Vagina (tissue), 2 donors: ENCODE results near the gene ASPSCR1. TPM values are rescaled to one million over a fixed set of nuclear protein-coding genes. Genes with fewer than 3 reads are reported as not detected.

Source experiments
- DNase-seq, 2 donors: peaks; one replicate each; pipeline ENCODE4 v3.0.0-alpha.2; 2017; ENCODE audit errors: extremely low spot score in 2 of 2
- H3K27ac ChIP-seq: fragments of 200-600 bp; sonication (generic); one replicate; pipeline ENCODE4 v1.5.1; 2019
- H3K27me3 ChIP-seq: fragments of 200-600 bp; sonication (generic); one replicate; pipeline ENCODE4 v1.5.1; 2019
- H3K36me3 ChIP-seq, 2 donors: fragments of 200-600 bp; sonication (generic); one replicate each; pipeline ENCODE4 v1.5.1; 2017 to 2019
- H3K4me1 ChIP-seq: fragments of 200-600 bp; sonication (generic); one replicate; pipeline ENCODE4 v1.5.1; 2019
- H3K4me3 ChIP-seq, 2 donors: fragments of 200-600 bp; sonication (generic); 1 replicate in 1 of 2; 2 replicates in 1 of 2; pipeline ENCODE4 v1.5.1; 2016 to 2019
- H3K9me3 ChIP-seq: fragments of 200-600 bp; sonication (generic); one replicate; pipeline ENCODE4 v1.5.1; 2019
- POLR2A ChIP-seq, 2 donors: fragments of 450-650 bp; IDR thresholded peaks; one replicate each; pipeline ENCODE4 v1.6.1; 2017; ENCODE audit warnings: antibody characterized with exemption in 2 of 2, mild to moderate bottlenecking in 2 of 2, moderate library complexity in 2 of 2
- POLR2AphosphoS5 ChIP-seq, 2 donors: sonication (generic); formaldehyde crosslinking; IDR thresholded peaks; one replicate each; pipeline ENCODE4 v1.9.0; 2017; ENCODE audit warnings: antibody characterized with exemption in 2 of 2, mild to moderate bottlenecking in 2 of 2, low read depth in 1 of 2; ENCODE audit not compliant: insufficient read depth in 1 of 2
- intact Hi-C: fragments of 100-400 bp; cut with DNase I; formaldehyde crosslinking; loops from one replicate; pipeline ENCODE4 v1.15.1; 2023
- total RNA-seq: library from RNA; depleted of rRNA; stranded (reverse); fragments of >200 nt; gene quantifications from one replicate; pipeline ENCODE4 v1.2.3, GENCODE V29; 2016
- TF ChIP-seq, protein P1 (sequence below), 3 experiments: fragments of 450-650 bp in 2 of 3; fragments of 200-600 bp in 1 of 3; sonication (generic) in 1 of 3; IDR thresholded peaks; one replicate each; pipeline ENCODE4 v1.5.1; 2017 to 2019; ENCODE audit warnings: antibody characterized with exemption in 3 of 3, mild to moderate bottlenecking in 2 of 3, moderate library complexity in 2 of 3

ASPSCR1 gene
- total RNA-seq, 1 donor from 2014 or later = 31.2 TPM

DNA sequence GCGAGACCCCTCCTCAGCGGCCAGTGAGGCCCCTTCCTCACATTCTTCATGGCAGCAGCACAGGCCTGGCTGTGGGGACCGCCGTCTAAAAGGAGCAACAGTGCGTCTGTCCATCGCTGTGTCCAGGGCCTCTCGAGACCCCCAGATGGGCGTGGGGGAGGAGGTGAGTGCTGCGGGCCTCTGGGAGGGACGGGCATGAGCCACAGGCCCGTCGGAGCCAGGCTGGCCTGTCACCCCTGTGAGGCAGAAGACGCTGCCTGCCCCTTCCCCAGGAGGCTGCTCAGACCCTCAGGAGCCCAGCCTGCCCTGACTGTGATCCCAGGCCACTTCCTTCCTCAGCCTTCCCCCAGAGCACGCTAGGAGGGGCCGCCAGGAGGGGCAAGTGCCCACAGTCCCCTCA, 38.2 kb upstream of the ASPSCR1 start:
- Histone ChIP-seq H3K4me1 (peaks cover 21% of the 10 kb centered on the region), H3K4me3 (no peak overlapping the region), H3K27me3 (peaks cover 4% of the 10 kb centered on the region), H3K27ac (no peak overlapping the region), H3K36me3 (no peaks in the 10 kb centered on the region), H3K9me3 (no peaks in the 10 kb centered on the region)
- DNase-seq = no peak
- intact Hi-C loops = no loop called here
- no peak for TF ChIP-seq POLR2AphosphoS5 (IDR thresholded peaks at IDR 0.05; ENCODE audit: insufficient read depth in 1 of 2, low read depth in 1 of 2)
- no peak for TF ChIP-seq POLR2A (IDR thresholded peaks at IDR 0.05)
- TF ChIP-seq, protein P1, sequence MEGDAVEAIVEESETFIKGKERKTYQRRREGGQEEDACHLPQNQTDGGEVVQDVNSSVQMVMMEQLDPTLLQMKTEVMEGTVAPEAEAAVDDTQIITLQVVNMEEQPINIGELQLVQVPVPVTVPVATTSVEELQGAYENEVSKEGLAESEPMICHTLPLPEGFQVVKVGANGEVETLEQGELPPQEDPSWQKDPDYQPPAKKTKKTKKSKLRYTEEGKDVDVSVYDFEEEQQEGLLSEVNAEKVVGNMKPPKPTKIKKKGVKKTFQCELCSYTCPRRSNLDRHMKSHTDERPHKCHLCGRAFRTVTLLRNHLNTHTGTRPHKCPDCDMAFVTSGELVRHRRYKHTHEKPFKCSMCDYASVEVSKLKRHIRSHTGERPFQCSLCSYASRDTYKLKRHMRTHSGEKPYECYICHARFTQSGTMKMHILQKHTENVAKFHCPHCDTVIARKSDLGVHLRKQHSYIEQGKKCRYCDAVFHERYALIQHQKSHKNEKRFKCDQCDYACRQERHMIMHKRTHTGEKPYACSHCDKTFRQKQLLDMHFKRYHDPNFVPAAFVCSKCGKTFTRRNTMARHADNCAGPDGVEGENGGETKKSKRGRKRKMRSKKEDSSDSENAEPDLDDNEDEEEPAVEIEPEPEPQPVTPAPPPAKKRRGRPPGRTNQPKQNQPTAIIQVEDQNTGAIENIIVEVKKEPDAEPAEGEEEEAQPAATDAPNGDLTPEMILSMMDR (IDR thresholded peaks at IDR 0.05) = no peak

DNA sequence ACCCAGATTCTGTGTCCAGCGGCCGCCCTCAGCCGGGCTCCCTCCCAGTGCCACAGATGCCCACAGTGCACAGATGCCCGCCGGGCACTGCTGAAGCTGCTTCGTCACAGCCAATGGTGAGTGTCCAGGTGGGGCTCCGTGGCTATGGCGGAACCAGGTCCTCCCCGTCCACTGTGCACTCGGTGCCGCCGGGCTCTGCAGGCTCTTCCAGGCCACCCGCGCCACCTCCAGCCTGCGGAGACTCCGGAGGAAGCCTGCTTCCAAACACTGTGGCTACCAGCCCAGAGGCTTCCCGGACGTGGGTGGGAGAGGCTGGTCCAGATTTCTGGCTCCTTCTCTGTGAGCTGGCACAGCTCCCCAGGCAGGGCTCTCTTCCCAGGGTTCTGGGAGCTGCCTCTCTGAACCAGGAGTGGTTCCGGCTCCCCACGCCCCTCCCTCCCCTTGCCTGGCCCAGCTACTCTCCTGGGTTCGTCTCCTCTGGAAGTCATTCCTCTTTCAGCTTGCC, 37.5 kb upstream of the ASPSCR1 start:
- H3K4me1 ChIP-seq = peaks cover 21% of the 10 kb centered on the region
- H3K9me3 ChIP-seq = no peaks in the 10 kb centered on the region
- intact Hi-C loops = no loop called here
- H3K36me3 ChIP-seq = no peaks in the 10 kb centered on the region
- peaks cover 4% of the 10 kb centered on the region for H3K27me3 ChIP-seq
- no peak for DNase-seq
- TF ChIP-seq, protein P1 (IDR thresholded peaks at IDR 0.05) = no peak
- no peak for TF ChIP-seq POLR2A (IDR thresholded peaks at IDR 0.05)
- H3K27ac ChIP-seq = no peak overlapping the region
- no peak overlapping the region for H3K4me3 ChIP-seq

DNA sequence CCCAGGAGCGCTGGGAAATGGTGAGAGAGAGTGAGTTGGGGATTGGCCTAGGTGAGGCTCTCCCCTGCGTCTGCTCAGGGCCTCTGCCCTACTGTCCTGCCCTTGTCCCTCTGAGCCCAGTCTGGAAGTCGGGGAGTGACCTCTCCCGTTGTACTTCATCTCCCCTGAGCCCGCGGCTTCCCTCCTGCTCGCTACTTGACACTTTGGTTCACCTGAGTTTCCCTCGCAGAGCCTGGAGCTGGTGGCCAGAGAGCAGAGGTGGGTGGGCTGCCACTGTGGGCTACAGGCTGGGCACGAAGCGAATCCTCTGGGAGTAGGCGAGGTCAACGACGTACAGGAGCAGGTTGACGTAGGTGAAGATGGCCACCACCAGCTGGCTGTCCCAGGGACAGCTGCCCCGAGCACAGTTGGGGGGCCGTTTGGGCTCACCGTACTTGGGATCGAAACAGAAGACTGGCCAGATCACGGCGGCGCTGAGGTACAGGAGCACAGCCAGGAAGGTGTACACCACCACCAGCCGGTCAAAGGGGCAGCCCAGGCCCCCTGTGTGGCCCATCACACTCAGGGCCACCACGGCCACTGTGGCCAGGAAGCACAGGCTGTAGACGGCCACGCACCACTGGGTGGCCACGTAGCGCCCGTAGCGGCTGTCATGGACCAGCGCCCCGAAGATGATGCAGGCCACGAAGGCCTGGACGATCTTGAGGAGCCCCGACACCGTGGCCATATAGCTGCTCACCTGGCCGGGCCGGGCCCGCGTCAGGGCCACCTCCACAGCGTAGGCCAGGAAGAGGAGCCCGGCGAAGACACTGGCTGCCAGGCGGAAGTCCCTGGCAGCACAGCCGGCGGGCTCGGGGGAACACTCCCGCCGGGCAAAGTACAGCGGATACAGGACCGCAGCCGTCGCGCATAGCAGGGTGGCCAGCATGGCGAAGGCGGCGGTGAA, 36.6 kb upstream of the ASPSCR1 start:
- H3K36me3 ChIP-seq = no peaks in the 10 kb centered on the region
- intact Hi-C loops = no loop called here
- H3K27me3 ChIP-seq = peaks cover 4% of the 10 kb centered on the region
- H3K9me3 ChIP-seq = no peaks in the 10 kb centered on the region
- no peak overlapping the region for H3K27ac ChIP-seq
- no peak for DNase-seq
- peaks cover 21% of the 10 kb centered on the region for H3K4me1 ChIP-seq
- H3K4me3 ChIP-seq = no peak overlapping the region
- TF ChIP-seq POLR2A (IDR thresholded peaks at IDR 0.05) = no peak
- TF ChIP-seq, protein P1 (IDR thresholded peaks at IDR 0.05) = no peak
- TF ChIP-seq POLR2AphosphoS5 (IDR thresholded peaks at IDR 0.05; ENCODE audit: insufficient read depth in 1 of 2, low read depth in 1 of 2) = no peak

DNA sequence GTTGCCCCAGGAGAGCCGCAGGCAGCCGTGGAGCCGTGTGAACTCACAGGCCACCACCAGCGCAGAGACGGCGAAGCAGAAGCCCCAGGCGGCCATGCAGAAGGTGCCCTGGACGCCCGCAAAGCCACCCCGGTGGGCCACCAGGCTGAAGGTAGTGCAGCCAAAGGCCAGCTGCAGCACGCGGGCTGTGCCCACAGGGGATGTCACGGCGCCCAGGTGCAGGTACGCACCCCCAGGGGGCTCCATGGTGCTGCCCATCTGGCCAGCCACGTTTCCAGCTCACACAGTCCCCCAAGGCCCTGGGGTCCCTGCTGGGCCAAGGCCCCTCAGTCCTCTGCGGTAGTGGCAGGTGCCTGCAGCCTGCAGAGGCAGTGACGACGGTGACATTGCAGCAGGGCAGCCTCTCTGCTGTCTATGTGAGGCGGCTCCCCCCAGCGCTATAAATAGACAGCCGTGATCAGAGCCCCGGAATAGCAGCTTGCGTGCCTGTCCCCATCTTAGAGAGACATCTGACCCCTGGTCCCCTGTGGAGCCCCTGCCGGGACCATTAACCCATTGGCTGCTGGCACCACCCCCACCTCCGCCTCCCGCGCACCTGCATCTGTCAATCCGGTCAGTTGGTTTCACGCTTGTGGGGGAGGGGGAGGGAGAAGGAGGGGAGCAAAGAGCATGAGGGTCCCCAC, 35.8 kb upstream of the ASPSCR1 start:
- intact Hi-C loops = no loop called here
- DNase-seq = no peak
- Histone ChIP-seq H3K27me3 (peaks cover 4% of the 10 kb centered on the region), H3K4me1 (peaks cover 16% of the 10 kb centered on the region), H3K36me3 (no peaks in the 10 kb centered on the region), H3K27ac (no peak overlapping the region), H3K9me3 (no peaks in the 10 kb centered on the region), H3K4me3 (no peak overlapping the region)
- TF ChIP-seq, protein P1 (IDR thresholded peaks at IDR 0.05) = no peak
- TF ChIP-seq POLR2A (IDR thresholded peaks at IDR 0.05) (no peak), POLR2AphosphoS5 (IDR thresholded peaks at IDR 0.05; ENCODE audit: insufficient read depth in 1 of 2, low read depth in 1 of 2) (no peak)
